GM21619 (cell line): ENCODE results near the gene S1PR1.

Experiments
- ATAC-seq: cut with Tn5 transposase; IDR thresholded peaks from one replicate; pipeline ENCODE4 v1.9.1; 2021; ENCODE audit not compliant: unreplicated experiment

S1PR1 gene

DNA sequence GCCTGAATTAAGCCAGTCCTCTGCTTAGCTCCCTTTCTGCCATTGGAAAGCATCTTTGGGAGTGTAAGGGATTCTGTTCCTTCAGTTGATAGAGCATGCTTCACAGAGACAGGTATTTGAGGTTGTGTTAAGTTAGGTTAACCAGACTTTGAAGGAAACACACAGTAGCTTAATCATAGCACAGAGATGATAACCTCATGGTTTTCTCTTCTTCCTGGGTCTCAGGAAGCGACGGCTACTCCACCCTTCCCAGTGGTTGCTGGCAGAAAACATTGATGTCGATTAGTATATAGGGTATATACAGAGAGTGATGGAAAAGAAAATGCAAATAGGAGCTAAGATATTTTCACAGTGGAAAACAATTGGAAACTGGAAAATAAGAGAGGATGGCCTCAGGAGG is 42.0 kb downstream of the S1PR1 start:
- ATAC-seq = no peak

DNA sequence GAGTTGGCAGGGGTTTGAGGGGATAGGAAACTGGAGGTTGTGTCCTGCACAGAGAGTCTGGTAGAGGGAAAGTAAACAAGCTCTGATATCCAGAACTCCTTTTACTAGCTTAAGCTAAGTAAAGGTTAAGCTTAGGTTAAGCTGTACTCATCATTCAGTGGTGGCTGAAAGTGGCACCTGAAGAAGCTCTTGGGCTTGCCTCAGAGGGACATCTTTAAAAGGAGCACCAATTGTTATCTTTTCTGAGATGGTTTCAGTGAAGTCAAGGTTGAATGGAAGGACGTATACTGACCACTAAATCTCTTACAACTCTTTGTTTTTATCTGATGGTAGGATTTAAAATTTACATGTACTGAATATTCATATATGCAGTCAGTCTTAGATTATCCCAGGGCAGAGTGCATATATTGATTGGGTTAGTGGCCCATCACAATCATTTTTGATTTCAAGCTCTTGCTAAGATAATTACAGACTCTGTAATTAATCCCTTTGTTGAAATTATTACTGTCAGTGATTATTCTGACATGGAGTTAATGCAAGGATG is 43.3 kb downstream of the S1PR1 start:
- no peak for ATAC-seq

DNA sequence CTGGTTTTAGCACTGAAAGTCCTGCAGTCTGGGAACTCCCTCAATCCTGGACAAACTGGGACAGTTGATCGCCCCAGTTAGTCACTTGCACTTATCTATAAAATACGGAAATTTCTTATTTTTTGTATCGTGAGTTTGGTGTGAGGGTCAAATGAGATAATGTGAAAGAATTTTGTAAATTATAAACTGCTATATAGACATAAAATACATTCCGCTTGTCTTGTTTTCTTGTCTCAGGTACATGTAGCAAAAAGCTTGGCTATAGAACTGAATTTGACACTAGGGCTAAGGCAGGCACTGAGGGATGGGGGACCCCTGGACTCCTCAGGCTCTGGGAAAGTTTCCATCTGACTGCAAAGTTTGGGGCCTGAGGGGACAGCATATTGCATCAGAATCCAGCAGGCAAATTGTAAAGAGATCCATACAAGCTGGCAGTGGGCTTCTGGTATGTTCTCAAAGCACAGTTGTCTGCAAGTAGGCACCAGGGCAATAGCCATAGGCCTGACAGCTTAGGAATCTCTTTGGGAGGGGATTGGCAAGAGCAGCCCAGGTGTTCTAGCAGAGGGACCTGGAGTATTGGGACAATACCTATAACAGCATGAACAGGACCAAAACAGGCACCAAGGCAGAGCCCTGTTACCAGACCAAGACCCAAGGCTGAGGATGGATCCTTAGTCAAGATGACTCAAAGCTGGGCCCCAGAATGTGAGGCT is 44.3 kb downstream of the S1PR1 start:
- ATAC-seq = no peak

DNA sequence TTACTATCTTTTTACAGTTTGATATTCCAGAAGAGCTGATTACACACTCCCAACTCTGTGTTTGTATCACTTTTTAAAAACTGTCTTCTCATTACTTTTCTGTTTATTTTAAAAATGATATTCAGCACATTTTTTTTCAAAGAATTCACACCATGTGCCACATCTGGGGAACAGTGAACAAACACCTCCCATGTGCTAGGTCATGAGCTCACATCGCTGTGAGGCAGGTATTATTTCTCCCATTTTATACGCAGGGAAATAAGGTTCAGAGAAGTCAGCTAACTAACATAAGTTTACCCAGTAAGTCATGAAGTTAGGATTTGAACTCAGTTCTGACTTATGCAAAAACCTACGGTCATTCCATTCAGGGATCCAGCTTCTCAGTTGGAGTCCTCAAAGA is 44.9 kb downstream of the S1PR1 start:
- no peak for ATAC-seq

DNA sequence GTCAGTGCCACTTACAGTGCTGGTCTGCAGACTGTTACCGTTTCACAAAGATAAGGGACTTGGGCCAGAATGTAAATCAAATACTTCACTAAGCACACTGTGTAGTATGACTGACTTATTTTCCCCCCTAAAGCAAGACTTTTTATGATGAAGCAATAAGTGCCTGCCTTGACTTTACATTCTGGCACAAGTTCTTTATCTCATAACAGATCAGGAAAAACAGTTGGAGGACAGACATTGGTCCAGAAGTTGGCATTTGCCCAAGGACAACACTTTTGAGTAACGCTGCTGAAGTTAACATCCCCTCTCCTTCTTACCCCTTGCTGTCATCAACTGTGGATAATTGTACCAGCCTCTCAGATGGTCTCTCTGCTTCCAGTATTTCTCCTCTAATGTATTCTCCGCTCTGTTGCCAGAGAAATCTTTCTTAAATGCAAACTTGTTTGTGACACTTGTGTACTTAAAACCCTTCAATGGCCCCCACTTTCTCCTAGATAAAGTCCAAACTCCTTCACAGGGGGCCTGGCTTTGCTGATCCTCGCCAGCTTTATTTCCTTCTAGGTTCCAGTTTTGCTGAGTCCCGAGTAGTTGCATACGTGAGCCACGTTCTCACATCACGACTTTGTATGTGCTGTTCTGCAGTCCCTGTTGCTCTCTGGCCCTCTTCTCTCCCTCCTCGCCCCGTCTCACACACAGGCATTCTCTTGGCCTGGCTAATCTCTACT is 45.7 kb downstream of the S1PR1 start:
- no peak for ATAC-seq

DNA sequence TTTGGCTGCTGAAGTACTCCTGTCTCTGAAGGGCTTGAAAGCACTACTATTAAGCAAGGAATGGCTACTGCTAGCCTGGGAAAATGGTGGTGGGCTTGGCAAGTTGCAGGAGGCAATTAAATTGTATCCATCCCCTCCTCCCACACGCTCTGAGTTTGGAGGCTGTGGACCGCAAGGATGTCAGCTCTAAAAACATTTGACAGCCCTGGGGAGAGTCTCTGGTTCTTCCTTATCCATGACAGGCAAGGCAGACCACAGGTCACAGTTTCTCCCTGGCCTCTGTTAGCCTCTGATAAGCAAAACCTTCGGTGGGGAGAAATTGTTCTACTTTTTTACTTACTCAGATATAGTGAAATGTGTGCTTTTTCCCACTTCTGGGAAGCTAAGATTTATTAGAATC is 46.6 kb downstream of the S1PR1 start:
- no peak for ATAC-seq

DNA sequence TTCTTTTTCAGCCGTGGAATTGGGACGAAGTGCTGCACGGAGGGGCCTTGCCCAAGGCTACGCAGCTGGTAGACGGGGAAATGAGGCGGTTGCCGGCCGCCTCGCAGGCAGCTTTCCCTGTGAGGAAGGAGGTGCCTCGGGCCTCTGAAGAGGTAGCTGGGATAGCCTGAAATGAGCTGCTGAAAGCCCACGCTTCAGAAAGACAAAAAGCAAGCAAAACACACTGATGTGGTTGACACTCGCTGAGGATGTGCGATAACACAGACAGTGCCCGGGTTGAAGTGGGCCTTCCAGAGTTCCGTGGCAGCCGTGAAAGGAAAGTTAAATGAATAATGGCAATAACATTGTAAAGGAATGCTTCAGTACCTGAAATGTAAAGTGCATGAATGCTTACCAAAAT is 47.2 kb downstream of the S1PR1 start:
- ATAC-seq = no peak

DNA sequence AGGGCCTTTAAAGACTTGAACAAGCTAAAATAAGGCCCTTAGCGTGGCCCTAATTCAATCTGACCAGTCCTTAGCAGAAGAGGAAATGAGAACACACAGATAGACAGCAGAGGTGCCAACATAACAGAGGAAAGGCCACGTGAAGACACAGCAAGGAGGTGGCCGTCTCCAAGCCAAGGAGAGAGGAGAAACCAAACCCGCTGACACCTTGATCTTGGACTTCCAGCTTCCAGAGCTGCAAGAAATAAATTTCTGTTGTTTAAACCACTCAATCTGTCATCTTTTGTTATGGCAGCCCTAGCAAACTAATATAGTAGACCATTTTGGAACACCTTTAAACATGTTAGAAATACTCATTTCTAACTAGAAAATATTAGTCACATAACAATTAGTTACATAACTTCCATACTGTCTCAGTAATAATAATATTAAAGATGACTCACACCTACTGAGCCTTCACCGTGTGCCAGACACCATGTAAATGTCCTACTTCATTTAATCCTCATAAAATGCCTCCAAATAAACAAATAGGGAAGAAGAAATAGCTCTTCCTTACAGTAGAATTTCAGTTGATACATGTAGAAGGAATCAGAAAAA is 47.9 kb downstream of the S1PR1 start:
- no peak for ATAC-seq

DNA sequence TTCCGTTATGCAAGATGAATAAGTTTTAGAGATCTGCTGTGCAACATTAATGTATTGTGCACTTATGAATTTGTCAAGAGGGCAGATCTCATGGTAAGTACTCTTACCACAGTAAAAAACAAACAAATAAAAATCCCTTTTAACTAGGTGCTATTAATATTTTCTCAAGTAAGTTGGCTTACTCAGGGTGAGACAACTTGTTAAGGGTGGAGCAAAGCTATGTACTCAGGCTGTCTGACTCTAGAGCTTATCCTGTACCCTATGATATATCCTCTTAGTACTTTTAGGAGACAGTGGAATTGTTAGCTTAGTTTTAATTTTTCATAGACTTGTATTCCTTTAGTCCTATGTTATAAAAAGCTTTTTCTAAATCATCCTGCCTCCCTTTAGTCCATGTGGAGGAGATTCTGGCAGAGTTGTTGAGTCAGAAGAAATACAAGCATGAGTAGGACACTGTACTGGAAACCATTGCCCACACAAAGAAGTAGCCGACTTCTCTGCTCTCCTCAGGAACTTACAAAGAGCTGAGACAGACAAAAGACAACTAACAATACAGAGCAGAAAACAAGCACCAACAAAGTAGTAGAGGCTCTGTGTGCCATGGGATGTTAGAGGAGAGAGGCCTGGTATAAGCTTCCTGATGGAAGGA is 49.2 kb downstream of the S1PR1 start:
- no peak for ATAC-seq

DNA sequence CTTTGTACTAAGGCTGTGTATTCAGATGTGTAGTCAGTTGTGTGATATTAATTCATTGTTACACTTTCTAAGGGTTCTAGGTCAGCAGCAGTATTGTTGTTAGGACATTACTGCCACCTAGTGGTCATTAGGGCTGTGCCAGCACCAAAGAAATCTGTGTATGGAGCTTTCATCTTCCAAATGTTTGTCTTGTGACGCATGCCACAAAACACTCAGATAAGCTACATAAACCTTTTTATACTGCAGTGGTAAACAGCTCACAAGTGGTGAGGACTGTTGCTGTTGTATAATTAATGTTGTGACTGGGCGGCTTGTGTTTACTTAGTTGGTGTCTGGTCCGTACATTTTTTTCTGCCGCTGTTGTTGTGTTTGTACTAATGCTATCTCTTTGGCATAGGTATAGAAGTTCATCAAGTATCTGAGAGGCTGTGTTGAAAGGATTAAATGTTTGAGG is 51.7 kb downstream of the S1PR1 start:
- ATAC-seq = peak; percentile 56

DNA sequence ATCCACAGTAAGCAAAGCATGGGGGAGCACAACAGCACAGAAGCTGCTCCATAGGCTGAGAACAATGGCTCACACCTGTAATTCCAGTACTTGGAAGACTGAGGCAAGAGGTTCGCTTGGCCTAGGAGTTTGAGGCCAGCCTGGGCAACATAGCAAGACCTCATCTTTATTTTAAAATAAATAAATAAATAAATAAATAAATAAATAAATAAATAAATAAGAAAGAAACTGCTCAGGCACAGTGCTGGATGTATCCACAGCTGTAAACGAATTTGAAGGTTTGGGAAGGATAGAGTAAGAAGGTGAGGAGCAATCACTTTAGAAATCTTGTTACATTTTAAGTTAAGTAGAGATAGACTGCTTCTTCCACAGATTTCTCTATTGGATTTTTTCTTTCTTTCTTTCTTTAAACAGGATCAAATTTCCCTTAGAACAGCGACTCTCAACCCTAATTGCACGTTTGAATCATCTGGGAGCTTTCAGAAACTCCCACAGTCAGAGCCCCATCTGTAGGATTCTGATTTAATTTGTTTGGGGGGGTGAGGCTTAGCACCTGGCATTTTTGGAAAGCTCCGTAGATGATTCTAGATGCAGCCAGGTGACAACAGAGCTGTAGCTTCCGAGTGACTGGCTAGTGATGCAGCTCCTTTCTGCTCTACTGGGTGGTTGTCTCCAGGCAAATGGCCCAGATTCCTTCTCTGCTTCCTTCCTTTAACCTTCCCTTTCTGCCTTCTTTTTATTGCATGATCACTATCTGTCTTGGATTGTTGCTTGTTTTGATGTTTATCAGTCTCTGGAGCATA is 53.5 kb downstream of the S1PR1 start:
- no peak for ATAC-seq
